K562 (cell line): ENCODE data around the gene CS. TPM values are rescaled to one million over a fixed set of nuclear protein-coding genes. Genes with fewer than 3 reads are reported as not detected.

Source experiments
- ATF1 ChIP-seq, 2 experiments: fragments of 450-650 bp in 1 of 2; IDR thresholded peaks; 2 replicates each; pipeline ENCODE4 v1.6.1; 2016; ENCODE audit warnings: missing compliant biosample characterization in 1 of 2, missing genetic modification characterization in 1 of 2
- CBX2 ChIP-seq: fragments of 200-600 bp; sonication (generic); IDR thresholded peaks from one replicate; pipeline ENCODE4 v1.6.1; 2012; ENCODE audit warnings: mild to moderate bottlenecking, low read length, inconsistent platforms; ENCODE audit not compliant: insufficient read depth, poor library complexity, severe bottlenecking
- CBX8 ChIP-seq: fragments of 200-600 bp; sonication (generic); IDR thresholded peaks from 2 replicates; pipeline ENCODE4 v1.6.1; 2012; ENCODE audit warnings: borderline replicate concordance, mixed run types, low read depth, mild to moderate bottlenecking, moderate library complexity, mixed read lengths, low read length, control low read depth, inconsistent platforms; ENCODE audit not compliant: poor library complexity, severe bottlenecking; ENCODE audit errors: extremely low read depth
- CREB1 ChIP-seq, 2 experiments: sonication (generic) in 1 of 2; formaldehyde crosslinking in 1 of 2; IDR thresholded peaks; 2 replicates each; pipeline versions ENCODE4 v1.6.1 to v1.8.0; 2012 to 2022; ENCODE audit warnings: inconsistent platforms in 1 of 2, mild to moderate bottlenecking in 1 of 2, missing genetic modification reagents in 1 of 2, moderate library complexity in 1 of 2
- CREM ChIP-seq: IDR thresholded peaks from 2 replicates; pipeline ENCODE4 v1.6.1; 2014; ENCODE audit warnings: antibody characterized with exemption, low read depth
- POLR2A ChIP-seq: fragments of 450-650 bp; conservative IDR thresholded peaks from 2 replicates; pipeline ENCODE4 v1.6.1; 2016
- PURB ChIP-seq: sonication (generic); formaldehyde crosslinking; IDR thresholded peaks from 2 replicates; pipeline ENCODE4 v1.9.0; 2021; ENCODE audit warnings: low read depth, mild to moderate bottlenecking, missing genetic modification reagents
- SMARCA5 ChIP-seq: fragments of 450-650 bp; IDR thresholded peaks from 2 replicates; pipeline ENCODE4 v1.6.1; 2016
- SREBF1 ChIP-seq: fragments of 150-350 bp; IDR thresholded peaks from 2 replicates; pipeline ENCODE4 v1.6.1; 2014; ENCODE audit warnings: antibody characterized with exemption, low read depth, low read length, borderline replicate concordance
- ZNF589 ChIP-seq: fragments of 200-800 bp; sonication (Bioruptor generic); IDR thresholded peaks from 2 replicates; pipeline ENCODE4 v1.6.1; 2016; ENCODE audit warnings: low read depth, missing genetic modification characterization, missing compliant biosample characterization
- polyA plus RNA-seq, 8 experiments: library from polyadenylated mRNA; depleted of rRNA in 4 of 8; stranded (reverse) in 5 of 8; unstranded in 3 of 8; fragments of >200 nt; fragmentation: Nextera tagmentation in 2 of 8; fragmentation: Illumina TruSeq in 1 of 8; extraction: Ambion mirVana in 2 of 8; extraction: Trizol in 1 of 8; gene quantifications; 2 replicates each; pipeline versions ENCODE4 v1.2.1 to v1.2.3, GENCODE V29; 2011 to 2014; ENCODE audit warnings: inconsistent platforms in 1 of 8, missing spikeins in 1 of 8
- total RNA-seq, 7 experiments: library from RNA; depleted of rRNA in 6 of 7; stranded (reverse); fragments of >200 nt in 6 of 7; fragmentation: Illumina TruSeq in 2 of 7; extraction: Trizol in 2 of 7; gene quantifications; 2 replicates each; pipeline versions ENCODE4 v1.2.1 to v1.2.3, GENCODE V29; 2011 to 2021; ENCODE audit warnings: low replicate concordance in 1 of 7
- TF ChIP-seq, protein P1 (sequence below): sonication (generic); formaldehyde crosslinking; IDR thresholded peaks from 2 replicates; pipeline ENCODE4 v1.8.0; 2022; ENCODE audit warnings: mild to moderate bottlenecking, missing genetic modification reagents
- TF ChIP-seq, protein P2 (sequence below): IDR thresholded peaks from 2 replicates; pipeline ENCODE4 v1.6.1; 2011; ENCODE audit not compliant: insufficient read length; ENCODE audit errors: extremely low read depth
- TF ChIP-seq, protein P3 (sequence below): sonication (generic); formaldehyde crosslinking; IDR thresholded peaks from 2 replicates; pipeline ENCODE4 v1.8.1; 2023; ENCODE audit warnings: mild to moderate bottlenecking, missing genetic modification reagents
- TF ChIP-seq, protein P4 (sequence below): fragments of 450-650 bp; IDR thresholded peaks from 2 replicates; pipeline ENCODE4 v1.6.1; 2016; ENCODE audit warnings: missing biosample characterization, missing genetic modification characterization
- TF ChIP-seq, protein P5 (sequence below): fragments of 250-450 bp; sonication (Bioruptor Pico); IDR thresholded peaks from 2 replicates; pipeline ENCODE4 v1.5.0; 2021; ENCODE audit warnings: mild to moderate bottlenecking, borderline replicate concordance
- TF ChIP-seq, protein P6 (sequence below): fragments of 250-450 bp; sonication (Bioruptor Pico); IDR thresholded peaks from 2 replicates; pipeline ENCODE4 v1.5.0; 2020; ENCODE audit warnings: mild to moderate bottlenecking

The CS gene
- total and polyA plus RNA-seq, 9 of the 15 experiments (the other 6 are each of a cell fraction or from before 2014, with no cell fraction given): 99.9 to 390 (median 149) TPM

DNA sequence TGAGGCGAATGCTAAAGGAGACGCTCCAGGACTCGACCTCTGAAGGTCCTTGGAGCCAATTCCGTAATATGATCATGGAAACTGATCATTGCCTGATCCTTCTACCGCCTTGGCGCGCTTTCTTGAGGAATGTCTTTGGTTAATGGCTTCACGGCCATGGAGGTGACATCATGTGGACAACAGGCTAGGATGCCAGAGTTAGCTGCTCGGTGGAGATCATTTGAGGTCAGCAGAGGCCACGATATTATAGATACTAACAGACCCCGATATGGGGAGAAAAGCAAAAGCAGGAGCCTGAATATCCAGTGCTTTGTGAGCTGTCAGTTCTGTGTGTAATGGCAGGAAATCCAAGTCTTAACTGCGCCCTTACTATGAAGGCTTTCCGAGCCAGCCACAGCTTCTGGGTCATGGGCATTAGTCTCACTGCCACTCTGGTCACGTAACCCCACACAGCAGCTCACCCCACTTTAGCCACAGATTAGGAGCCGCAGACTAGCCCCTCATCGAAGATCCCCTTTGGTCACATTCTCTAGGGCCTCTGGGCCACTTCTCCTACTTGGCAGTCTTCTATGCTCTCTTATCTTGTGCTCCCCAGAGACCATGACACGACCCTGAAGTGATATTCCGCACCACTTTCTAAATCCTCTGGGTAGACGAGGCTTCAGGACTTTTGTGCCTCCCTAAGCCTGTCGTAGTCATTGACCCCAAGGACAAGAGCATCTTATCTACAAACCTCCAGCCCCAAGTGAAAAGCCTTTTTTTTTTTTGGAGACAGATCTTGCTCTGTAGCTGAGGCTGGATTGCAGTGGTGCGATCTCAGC is 724 bp upstream of the CS start (continued):
- TF ChIP-seq, protein P1, sequence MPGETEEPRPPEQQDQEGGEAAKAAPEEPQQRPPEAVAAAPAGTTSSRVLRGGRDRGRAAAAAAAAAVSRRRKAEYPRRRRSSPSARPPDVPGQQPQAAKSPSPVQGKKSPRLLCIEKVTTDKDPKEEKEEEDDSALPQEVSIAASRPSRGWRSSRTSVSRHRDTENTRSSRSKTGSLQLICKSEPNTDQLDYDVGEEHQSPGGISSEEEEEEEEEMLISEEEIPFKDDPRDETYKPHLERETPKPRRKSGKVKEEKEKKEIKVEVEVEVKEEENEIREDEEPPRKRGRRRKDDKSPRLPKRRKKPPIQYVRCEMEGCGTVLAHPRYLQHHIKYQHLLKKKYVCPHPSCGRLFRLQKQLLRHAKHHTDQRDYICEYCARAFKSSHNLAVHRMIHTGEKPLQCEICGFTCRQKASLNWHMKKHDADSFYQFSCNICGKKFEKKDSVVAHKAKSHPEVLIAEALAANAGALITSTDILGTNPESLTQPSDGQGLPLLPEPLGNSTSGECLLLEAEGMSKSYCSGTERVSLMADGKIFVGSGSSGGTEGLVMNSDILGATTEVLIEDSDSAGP (CRISPR knock-in tag): no peak
- TF ChIP-seq POLR2A (peak; percentile 44), ATF1 (CRISPR knock-in tag; IDR thresholded peaks at IDR 0.05) (no peak), ATF1 (tag; IDR thresholded peaks at IDR 0.05) (peak; percentile 47), ZNF589 (CRISPR knock-in tag) (peak; percentile 74; the same call in 1 of the 2 replicates), SREBF1 (no peak), CBX2 (no peak), CBX8 (no peak), CREM (peak; percentile 64), PURB (CRISPR knock-in tag) (no peak), CREB1 (IDR thresholded peaks at IDR 0.05) (peak; percentile 11; the same call in 1 of the 2 replicates), CREB1 (CRISPR knock-in tag; IDR thresholded peaks at IDR 0.05) (peak; percentile 29; the same call in 1 of the 2 replicates), SMARCA5 (peak; percentile 63; the same call in 1 of the 2 replicates)
- TF ChIP-seq, protein P2, sequence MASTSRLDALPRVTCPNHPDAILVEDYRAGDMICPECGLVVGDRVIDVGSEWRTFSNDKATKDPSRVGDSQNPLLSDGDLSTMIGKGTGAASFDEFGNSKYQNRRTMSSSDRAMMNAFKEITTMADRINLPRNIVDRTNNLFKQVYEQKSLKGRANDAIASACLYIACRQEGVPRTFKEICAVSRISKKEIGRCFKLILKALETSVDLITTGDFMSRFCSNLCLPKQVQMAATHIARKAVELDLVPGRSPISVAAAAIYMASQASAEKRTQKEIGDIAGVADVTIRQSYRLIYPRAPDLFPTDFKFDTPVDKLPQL: no peak
- TF ChIP-seq, protein P3, sequence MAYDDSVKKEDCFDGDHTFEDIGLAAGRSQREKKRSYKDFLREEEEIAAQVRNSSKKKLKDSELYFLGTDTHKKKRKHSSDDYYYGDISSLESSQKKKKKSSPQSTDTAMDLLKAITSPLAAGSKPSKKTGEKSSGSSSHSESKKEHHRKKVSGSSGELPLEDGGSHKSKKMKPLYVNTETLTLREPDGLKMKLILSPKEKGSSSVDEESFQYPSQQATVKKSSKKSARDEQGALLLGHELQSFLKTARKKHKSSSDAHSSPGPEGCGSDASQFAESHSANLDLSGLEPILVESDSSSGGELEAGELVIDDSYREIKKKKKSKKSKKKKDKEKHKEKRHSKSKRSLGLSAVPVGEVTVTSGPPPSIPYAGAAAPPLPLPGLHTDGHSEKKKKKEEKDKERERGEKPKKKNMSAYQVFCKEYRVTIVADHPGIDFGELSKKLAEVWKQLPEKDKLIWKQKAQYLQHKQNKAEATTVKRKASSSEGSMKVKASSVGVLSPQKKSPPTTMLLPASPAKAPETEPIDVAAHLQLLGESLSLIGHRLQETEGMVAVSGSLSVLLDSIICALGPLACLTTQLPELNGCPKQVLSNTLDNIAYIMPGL (CRISPR knock-in tag): no peak
- TF ChIP-seq, protein P4, sequence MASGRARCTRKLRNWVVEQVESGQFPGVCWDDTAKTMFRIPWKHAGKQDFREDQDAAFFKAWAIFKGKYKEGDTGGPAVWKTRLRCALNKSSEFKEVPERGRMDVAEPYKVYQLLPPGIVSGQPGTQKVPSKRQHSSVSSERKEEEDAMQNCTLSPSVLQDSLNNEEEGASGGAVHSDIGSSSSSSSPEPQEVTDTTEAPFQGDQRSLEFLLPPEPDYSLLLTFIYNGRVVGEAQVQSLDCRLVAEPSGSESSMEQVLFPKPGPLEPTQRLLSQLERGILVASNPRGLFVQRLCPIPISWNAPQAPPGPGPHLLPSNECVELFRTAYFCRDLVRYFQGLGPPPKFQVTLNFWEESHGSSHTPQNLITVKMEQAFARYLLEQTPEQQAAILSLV (tag): no peak
- TF ChIP-seq, protein P5, sequence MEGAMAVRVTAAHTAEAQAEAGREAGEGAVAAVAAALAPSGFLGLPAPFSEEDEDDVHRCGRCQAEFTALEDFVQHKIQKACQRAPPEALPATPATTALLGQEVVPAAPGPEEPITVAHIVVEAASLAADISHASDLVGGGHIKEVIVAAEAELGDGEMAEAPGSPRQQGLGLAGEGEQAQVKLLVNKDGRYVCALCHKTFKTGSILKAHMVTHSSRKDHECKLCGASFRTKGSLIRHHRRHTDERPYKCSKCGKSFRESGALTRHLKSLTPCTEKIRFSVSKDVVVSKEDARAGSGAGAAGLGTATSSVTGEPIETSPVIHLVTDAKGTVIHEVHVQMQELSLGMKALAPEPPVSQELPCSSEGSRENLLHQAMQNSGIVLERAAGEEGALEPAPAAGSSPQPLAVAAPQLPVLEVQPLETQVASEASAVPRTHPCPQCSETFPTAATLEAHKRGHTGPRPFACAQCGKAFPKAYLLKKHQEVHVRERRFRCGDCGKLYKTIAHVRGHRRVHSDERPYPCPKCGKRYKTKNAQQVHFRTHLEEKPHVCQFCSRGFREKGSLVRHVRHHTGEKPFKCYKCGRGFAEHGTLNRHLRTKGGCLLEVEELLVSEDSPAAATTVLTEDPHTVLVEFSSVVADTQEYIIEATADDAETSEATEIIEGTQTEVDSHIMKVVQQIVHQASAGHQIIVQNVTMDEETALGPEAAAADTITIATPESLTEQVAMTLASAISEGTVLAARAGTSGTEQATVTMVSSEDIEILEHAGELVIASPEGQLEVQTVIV (CRISPR knock-in tag): no peak
- TF ChIP-seq, protein P6, sequence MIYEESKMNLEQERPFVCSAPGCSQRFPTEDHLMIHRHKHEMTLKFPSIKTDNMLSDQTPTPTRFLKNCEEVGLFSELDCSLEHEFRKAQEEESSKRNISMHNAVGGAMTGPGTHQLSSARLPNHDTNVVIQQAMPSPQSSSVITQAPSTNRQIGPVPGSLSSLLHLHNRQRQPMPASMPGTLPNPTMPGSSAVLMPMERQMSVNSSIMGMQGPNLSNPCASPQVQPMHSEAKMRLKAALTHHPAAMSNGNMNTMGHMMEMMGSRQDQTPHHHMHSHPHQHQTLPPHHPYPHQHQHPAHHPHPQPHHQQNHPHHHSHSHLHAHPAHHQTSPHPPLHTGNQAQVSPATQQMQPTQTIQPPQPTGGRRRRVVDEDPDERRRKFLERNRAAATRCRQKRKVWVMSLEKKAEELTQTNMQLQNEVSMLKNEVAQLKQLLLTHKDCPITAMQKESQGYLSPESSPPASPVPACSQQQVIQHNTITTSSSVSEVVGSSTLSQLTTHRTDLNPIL (CRISPR knock-in tag): no peak
